ENCODE results near the gene RANGAP1. TPM values are rescaled to one million over a fixed set of nuclear protein-coding genes. Genes with fewer than 3 reads are reported as not detected.
A peak's percentile ranks its signal among the peaks of the same experiment; 100 is the strongest.
"Not testable (repeated sequence)": the region's sequence is repeated elsewhere in the genome, so short reads cannot be mapped to it uniquely, and the experiment has no call there.

The RANGAP1 gene
- total and polyA plus RNA-seq, 2 experiments from 2014 or later = 43.3 to 125 TPM

- no peak for DNase-seq (ENCODE audit: low read depth in 1 of 2, low spot score in 1 of 2)
- no peaks in the 10 kb centered on the region for H3K36me3 ChIP-seq
- H3K4me3 ChIP-seq = peak overlapping the region; percentile 89
- H3K9me3 ChIP-seq (ENCODE audit: low read depth) = no peaks in the 10 kb centered on the region
- TF ChIP-seq, protein P1, sequence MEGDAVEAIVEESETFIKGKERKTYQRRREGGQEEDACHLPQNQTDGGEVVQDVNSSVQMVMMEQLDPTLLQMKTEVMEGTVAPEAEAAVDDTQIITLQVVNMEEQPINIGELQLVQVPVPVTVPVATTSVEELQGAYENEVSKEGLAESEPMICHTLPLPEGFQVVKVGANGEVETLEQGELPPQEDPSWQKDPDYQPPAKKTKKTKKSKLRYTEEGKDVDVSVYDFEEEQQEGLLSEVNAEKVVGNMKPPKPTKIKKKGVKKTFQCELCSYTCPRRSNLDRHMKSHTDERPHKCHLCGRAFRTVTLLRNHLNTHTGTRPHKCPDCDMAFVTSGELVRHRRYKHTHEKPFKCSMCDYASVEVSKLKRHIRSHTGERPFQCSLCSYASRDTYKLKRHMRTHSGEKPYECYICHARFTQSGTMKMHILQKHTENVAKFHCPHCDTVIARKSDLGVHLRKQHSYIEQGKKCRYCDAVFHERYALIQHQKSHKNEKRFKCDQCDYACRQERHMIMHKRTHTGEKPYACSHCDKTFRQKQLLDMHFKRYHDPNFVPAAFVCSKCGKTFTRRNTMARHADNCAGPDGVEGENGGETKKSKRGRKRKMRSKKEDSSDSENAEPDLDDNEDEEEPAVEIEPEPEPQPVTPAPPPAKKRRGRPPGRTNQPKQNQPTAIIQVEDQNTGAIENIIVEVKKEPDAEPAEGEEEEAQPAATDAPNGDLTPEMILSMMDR (IDR thresholded peaks at IDR 0.05; ENCODE audit: low read depth, low read length) = no peak
- H3K27ac ChIP-seq = no peak overlapping the region
- H3K4me1 ChIP-seq (ENCODE audit: low read depth) = peaks cover 8% of the 10 kb centered on the region
- no peaks in the 10 kb centered on the region for H3K27me3 ChIP-seq
Measured at GRCh38 chr22:41300661-41301060, 14.7 kb upstream of the RANGAP1 start.

DNA sequence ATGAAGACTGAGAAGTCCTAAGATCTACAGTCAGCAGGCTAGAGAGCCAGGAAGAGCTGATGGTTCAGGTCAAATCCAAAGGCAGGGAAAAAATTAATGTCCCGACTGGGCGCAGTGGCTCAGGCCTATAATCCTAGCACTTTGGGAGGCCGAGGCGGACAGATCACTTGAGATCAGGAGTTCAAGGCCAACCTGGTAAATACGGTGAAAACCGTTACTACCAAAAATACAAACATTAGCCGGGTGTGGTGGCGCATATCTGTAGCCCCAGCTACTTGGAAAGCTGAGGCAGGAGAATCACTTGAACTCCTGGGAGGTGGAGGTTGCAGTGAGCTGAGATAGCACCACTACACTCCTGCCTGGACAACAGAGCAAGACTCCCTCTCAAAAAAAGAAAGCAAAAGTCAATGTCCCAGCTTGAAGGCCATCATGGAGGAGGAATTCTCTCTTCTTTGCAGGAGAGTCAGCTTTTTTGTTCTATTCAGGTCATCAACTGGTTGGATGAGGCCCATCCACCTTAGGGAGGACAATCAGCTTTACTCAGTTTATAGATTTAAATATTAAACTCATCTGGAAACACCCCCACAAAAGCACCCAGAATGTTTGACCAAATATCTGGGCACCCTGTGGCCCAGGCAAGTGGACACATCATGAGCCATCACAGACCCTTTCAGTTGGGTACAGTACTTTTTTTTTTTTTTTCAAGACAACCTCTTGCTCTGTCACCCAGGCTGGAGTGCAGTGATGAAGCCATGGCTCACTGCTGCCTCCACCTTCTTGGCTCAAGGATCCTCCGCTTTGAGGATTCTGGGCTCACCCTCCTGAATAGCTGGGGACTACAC is 11.1 kb upstream of the RANGAP1 start:
- Histone ChIP-seq H3K4me1 (ENCODE audit: low read depth) (no peaks in the 10 kb centered on the region), H3K9me3 (ENCODE audit: low read depth) (no peaks in the 10 kb centered on the region), H3K4me3 (no peak overlapping the region), H3K27ac (no peak overlapping the region), H3K36me3 (no peaks in the 10 kb centered on the region), H3K27me3 (no peaks in the 10 kb centered on the region)
- DNase-seq (ENCODE audit: low read depth in 1 of 2, low spot score in 1 of 2) = no peak
- TF ChIP-seq, protein P1 (IDR thresholded peaks at IDR 0.05; ENCODE audit: low read depth, low read length) = no peak

- H3K4me3 ChIP-seq; H3K27ac ChIP-seq; H3K36me3 ChIP-seq; H3K27me3 ChIP-seq; H3K4me1 ChIP-seq (ENCODE audit: low read depth); DNase-seq (ENCODE audit: low read depth in 1 of 2, low spot score in 1 of 2); H3K9me3 ChIP-seq (ENCODE audit: low read depth): not testable (repeated sequence)
Measured at GRCh38 chr22:41294816-41295215, 8.8 kb upstream of the RANGAP1 start.

GRCh38 chr22:41290262-41291221 is 4.6 kb upstream of the RANGAP1 start:
- H3K36me3 ChIP-seq = no peaks in the 10 kb centered on the region
- TF ChIP-seq, protein P1 (IDR thresholded peaks at IDR 0.05; ENCODE audit: low read depth, low read length) = no peak
- no peaks in the 10 kb centered on the region for H3K9me3 ChIP-seq (ENCODE audit: low read depth)
- H3K4me3 ChIP-seq = no peak overlapping the region
- DNase-seq (ENCODE audit: low read depth in 1 of 2, low spot score in 1 of 2) = peak; percentile 23 to 78
- peak overlapping the region; percentile 73 for H3K27ac ChIP-seq
- peaks cover 7% of the 10 kb centered on the region for H3K4me1 ChIP-seq (ENCODE audit: low read depth)
- no peaks in the 10 kb centered on the region for H3K27me3 ChIP-seq

DNA sequence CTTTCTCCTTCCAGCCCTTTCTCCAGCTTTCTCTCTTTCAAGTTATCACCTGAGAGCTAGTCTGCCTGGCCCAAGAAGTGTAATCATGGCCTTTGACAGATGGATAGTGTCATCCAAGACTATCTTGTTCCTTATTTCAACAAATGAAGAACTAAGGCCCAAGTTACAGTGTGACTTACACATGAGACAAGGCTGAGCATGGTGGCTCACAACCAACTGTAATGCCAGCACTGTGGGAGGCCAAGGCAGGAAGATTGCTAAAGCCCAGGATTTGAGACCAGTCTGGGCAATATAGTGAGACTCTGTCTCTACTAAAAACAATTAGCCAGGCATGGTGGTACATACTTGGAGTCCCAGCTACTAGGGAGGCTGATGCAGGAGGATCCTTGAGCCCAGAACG is 3.7 kb upstream of the RANGAP1 start:
- H3K9me3 ChIP-seq (ENCODE audit: low read depth) = no peaks in the 10 kb centered on the region
- no peaks in the 10 kb centered on the region for H3K36me3 ChIP-seq
- no peak for DNase-seq (ENCODE audit: low read depth in 1 of 2, low spot score in 1 of 2)
- no peaks in the 10 kb centered on the region for H3K27me3 ChIP-seq
- H3K4me1 ChIP-seq (ENCODE audit: low read depth) = peaks cover 11% of the 10 kb centered on the region
- TF ChIP-seq, protein P1 (IDR thresholded peaks at IDR 0.05; ENCODE audit: low read depth, low read length) = no peak
- no peak overlapping the region for H3K27ac ChIP-seq
- H3K4me3 ChIP-seq = no peak overlapping the region
